ENCODE measurements around the gene CKB.

- TF ChIP-seq, protein P1, sequence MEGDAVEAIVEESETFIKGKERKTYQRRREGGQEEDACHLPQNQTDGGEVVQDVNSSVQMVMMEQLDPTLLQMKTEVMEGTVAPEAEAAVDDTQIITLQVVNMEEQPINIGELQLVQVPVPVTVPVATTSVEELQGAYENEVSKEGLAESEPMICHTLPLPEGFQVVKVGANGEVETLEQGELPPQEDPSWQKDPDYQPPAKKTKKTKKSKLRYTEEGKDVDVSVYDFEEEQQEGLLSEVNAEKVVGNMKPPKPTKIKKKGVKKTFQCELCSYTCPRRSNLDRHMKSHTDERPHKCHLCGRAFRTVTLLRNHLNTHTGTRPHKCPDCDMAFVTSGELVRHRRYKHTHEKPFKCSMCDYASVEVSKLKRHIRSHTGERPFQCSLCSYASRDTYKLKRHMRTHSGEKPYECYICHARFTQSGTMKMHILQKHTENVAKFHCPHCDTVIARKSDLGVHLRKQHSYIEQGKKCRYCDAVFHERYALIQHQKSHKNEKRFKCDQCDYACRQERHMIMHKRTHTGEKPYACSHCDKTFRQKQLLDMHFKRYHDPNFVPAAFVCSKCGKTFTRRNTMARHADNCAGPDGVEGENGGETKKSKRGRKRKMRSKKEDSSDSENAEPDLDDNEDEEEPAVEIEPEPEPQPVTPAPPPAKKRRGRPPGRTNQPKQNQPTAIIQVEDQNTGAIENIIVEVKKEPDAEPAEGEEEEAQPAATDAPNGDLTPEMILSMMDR (IDR thresholded peaks at IDR 0.05; ENCODE audit: insufficient read depth, low read length), result no peak
- TF ChIP-seq, protein P2, sequence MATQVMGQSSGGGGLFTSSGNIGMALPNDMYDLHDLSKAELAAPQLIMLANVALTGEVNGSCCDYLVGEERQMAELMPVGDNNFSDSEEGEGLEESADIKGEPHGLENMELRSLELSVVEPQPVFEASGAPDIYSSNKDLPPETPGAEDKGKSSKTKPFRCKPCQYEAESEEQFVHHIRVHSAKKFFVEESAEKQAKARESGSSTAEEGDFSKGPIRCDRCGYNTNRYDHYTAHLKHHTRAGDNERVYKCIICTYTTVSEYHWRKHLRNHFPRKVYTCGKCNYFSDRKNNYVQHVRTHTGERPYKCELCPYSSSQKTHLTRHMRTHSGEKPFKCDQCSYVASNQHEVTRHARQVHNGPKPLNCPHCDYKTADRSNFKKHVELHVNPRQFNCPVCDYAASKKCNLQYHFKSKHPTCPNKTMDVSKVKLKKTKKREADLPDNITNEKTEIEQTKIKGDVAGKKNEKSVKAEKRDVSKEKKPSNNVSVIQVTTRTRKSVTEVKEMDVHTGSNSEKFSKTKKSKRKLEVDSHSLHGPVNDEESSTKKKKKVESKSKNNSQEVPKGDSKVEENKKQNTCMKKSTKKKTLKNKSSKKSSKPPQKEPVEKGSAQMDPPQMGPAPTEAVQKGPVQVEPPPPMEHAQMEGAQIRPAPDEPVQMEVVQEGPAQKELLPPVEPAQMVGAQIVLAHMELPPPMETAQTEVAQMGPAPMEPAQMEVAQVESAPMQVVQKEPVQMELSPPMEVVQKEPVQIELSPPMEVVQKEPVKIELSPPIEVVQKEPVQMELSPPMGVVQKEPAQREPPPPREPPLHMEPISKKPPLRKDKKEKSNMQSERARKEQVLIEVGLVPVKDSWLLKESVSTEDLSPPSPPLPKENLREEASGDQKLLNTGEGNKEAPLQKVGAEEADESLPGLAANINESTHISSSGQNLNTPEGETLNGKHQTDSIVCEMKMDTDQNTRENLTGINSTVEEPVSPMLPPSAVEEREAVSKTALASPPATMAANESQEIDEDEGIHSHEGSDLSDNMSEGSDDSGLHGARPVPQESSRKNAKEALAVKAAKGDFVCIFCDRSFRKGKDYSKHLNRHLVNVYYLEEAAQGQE (IDR thresholded peaks at IDR 0.05; ENCODE audit: insufficient replicate concordance, low read depth), result no peak
- TF ChIP-seq POLR2AphosphoS5 (IDR thresholded peaks at IDR 0.05; ENCODE audit: low read depth) (no peak), GABPA (IDR thresholded peaks at IDR 0.05; ENCODE audit: low read depth) (no peak)
These were observed 2.8 kb downstream of the CKB start for GRCh38 chr14:103519837-103520212.
